Measurements from ENCODE around the gene FAM83G.

Gene FAM83G

GRCh38 chr17:18967916-18968315, 36.6 kb downstream of the FAM83G start:
- TF ChIP-seq PKNOX1 (IDR thresholded peaks at IDR 0.05) (no peak), FOXK2 (IDR thresholded peaks at IDR 0.05) (no peak), FOXA1 (IDR thresholded peaks at IDR 0.05) (no peak), HDGF (IDR thresholded peaks at IDR 0.05; ENCODE audit: borderline replicate concordance) (no peak), BHLHE40 (IDR thresholded peaks at IDR 0.05; ENCODE audit: borderline replicate concordance) (no peak), CTBP1 (IDR thresholded peaks at IDR 0.05; ENCODE audit: borderline replicate concordance) (no peak), NFRKB (IDR thresholded peaks at IDR 0.05) (no peak), L3MBTL2 (conservative IDR thresholded peaks at IDR 0.05) (no peak), FOXM1 (IDR thresholded peaks at IDR 0.05; ENCODE audit: borderline replicate concordance) (no peak), LEF1 (IDR thresholded peaks at IDR 0.05; ENCODE audit: borderline replicate concordance) (no peak), SUZ12 (IDR thresholded peaks at IDR 0.05) (no peak), SP1 (IDR thresholded peaks at IDR 0.05) (no peak), ARNT (IDR thresholded peaks at IDR 0.05) (no peak), ELF4 (IDR thresholded peaks at IDR 0.05) (no peak)
- no peak for DNase-seq (ENCODE audit: extremely low spot score)
- ChIA-PET CTCF (no interaction called here), POLR2A (no interaction called here)

GRCh38 chr17:18966831-18967624, 37.5 kb downstream of the FAM83G start:
- ChIA-PET CTCF (interaction anchor here (0.6 kb wide), 1 partner anchor 317 kb away, joined by 3 read pairs; no protein-coding TSS in a partner anchor), POLR2A (interaction anchor here (0.7 kb wide), 1 partner anchor 21 kb away, joined by 3 read pairs; no protein-coding TSS in a partner anchor)
- DNase-seq (ENCODE audit: extremely low spot score): no peak
- no peak for TF ChIP-seq SUZ12 (IDR thresholded peaks at IDR 0.05)
- TF ChIP-seq FOXM1 (IDR thresholded peaks at IDR 0.05; ENCODE audit: borderline replicate concordance): no peak
- TF ChIP-seq L3MBTL2 (conservative IDR thresholded peaks at IDR 0.05): no peak
- TF ChIP-seq HDGF (IDR thresholded peaks at IDR 0.05; ENCODE audit: borderline replicate concordance): no peak
- TF ChIP-seq FOXA1 (IDR thresholded peaks at IDR 0.05): no peak
- TF ChIP-seq TARDBP (IDR thresholded peaks at IDR 0.05): no peak
- TF ChIP-seq NFRKB (IDR thresholded peaks at IDR 0.05): no peak
- TF ChIP-seq ARNT (IDR thresholded peaks at IDR 0.05): no peak
- TF ChIP-seq PKNOX1 (IDR thresholded peaks at IDR 0.05): no peak
- TF ChIP-seq ZNF384 (IDR thresholded peaks at IDR 0.05): no peak
- no peak for TF ChIP-seq ELF4 (IDR thresholded peaks at IDR 0.05)
- TF ChIP-seq SP1 (IDR thresholded peaks at IDR 0.05): no peak
- TF ChIP-seq BHLHE40 (IDR thresholded peaks at IDR 0.05; ENCODE audit: borderline replicate concordance): no peak
- no peak for TF ChIP-seq FOXK2 (IDR thresholded peaks at IDR 0.05)
- TF ChIP-seq LEF1 (IDR thresholded peaks at IDR 0.05; ENCODE audit: borderline replicate concordance): no peak

DNA sequence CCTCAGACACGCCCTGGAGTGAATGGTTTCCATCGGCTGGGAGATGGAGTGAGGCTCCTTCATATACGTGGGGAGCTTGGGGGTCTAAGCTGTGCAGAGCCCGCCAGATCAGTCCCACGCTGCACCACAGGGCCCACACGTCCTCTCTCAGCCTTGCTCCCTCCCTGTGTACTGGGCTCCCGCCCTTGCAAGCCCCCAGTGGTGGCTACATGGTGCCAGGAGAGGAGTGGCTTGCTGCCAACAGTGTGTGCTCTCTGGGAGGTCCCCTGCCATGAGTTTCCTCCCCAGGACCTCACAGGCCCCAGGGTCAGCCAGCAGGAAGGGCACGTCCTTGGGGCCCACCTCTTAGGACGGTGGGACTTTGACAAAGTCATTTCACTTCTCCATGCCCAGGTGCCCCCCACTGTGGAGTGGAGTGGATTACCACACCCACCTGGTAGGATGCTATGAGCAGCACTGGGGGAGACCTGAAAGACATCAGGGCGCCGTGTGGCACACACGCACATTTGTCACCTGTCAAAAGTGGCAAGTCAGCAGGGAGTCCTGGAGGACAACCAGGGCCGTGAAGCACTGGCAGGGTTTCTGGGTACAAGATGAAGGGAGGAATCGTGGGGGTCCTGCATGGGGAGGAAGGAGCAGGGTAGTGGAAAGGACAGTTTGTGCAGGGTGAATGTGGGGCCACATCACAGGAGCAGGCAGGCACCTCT, 38.9 kb downstream of the FAM83G start:
- CTCF ChIA-PET: no interaction called here
- POLR2A ChIA-PET: interaction anchor here (0.7 kb wide), 1 partner anchor 19 kb away, joined by 3 read pairs; no protein-coding TSS in a partner anchor
- no peak for DNase-seq (ENCODE audit: extremely low spot score)

DNA sequence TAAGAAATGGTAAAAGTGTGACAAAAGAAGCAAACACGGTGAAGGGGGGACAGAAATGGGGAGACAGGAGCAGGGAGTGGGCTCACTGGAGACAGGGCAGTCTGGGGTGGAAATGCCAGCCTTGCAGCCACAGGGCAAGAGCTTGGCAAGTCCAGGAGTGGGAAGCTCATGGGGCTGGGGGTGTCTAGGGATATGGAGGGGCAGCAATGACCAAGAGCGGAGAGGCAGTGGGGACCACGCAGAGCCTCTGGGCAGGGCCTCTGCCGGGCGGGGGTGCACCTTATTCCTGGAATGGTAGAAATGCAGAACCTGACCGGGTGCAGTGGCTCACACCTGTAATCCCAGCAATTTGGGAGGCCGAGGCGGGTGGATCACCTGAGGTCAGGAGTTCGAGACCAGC, 40.0 kb downstream of the FAM83G start:
- POLR2A ChIA-PET: no interaction called here
- no peak for DNase-seq (ENCODE audit: extremely low spot score)
- CTCF ChIA-PET: no interaction called here
- TF ChIP-seq BHLHE40 (IDR thresholded peaks at IDR 0.05; ENCODE audit: borderline replicate concordance): no peak
- no peak for TF ChIP-seq SUZ12 (IDR thresholded peaks at IDR 0.05)
- TF ChIP-seq L3MBTL2 (conservative IDR thresholded peaks at IDR 0.05): no peak
- no peak for TF ChIP-seq FOXK2 (IDR thresholded peaks at IDR 0.05)
- TF ChIP-seq HDGF (IDR thresholded peaks at IDR 0.05; ENCODE audit: borderline replicate concordance): no peak
- TF ChIP-seq ARNT (IDR thresholded peaks at IDR 0.05): no peak
- TF ChIP-seq FOXM1 (IDR thresholded peaks at IDR 0.05; ENCODE audit: borderline replicate concordance): no peak
- TF ChIP-seq LEF1 (IDR thresholded peaks at IDR 0.05; ENCODE audit: borderline replicate concordance): no peak
- no peak for TF ChIP-seq CTBP1 (IDR thresholded peaks at IDR 0.05; ENCODE audit: borderline replicate concordance)

More for the DNA sequence above, 38.9 kb downstream of the FAM83G start:
- TF ChIP-seq FOXM1 (IDR thresholded peaks at IDR 0.05; ENCODE audit: borderline replicate concordance) (no peak), FOXK2 (IDR thresholded peaks at IDR 0.05) (no peak), L3MBTL2 (conservative IDR thresholded peaks at IDR 0.05) (no peak), TARDBP (IDR thresholded peaks at IDR 0.05) (no peak), BHLHE40 (IDR thresholded peaks at IDR 0.05; ENCODE audit: borderline replicate concordance) (no peak), ZNF384 (IDR thresholded peaks at IDR 0.05) (no peak), ELF4 (IDR thresholded peaks at IDR 0.05) (no peak)

GRCh38 chr17:18964018-18964351, 40.6 kb downstream of the FAM83G start:
- TF ChIP-seq FOXA1 (IDR thresholded peaks at IDR 0.05): no peak
- TF ChIP-seq TARDBP (IDR thresholded peaks at IDR 0.05): no peak
- no peak for TF ChIP-seq FOXK2 (IDR thresholded peaks at IDR 0.05)
- no peak for TF ChIP-seq ELF4 (IDR thresholded peaks at IDR 0.05)
- no peak for TF ChIP-seq PKNOX1 (IDR thresholded peaks at IDR 0.05)
- TF ChIP-seq ARNT (IDR thresholded peaks at IDR 0.05): no peak
- CTCF ChIA-PET: no interaction called here
- DNase-seq (ENCODE audit: extremely low spot score): no peak
- POLR2A ChIA-PET: no interaction called here

Data from HEK293T (cell line).